Liver (tissue), 9 donors: Measurements from ENCODE around the gene CLEC4C. TPM values are rescaled to one million over a fixed set of nuclear protein-coding genes. Genes with fewer than 3 reads are reported as not detected.

Source experiments
- DNase-seq: peaks from one replicate; pipeline ENCODE4 v3.0.0-alpha.2; 2017; ENCODE audit warnings: low spot score
- H3K27ac ChIP-seq, 2 donors: one replicate each; pipeline ENCODE4 v1.7.0; 2013; ENCODE audit warnings: inconsistent platforms in 2 of 2, low read length in 2 of 2, control low read depth in 1 of 2, low read depth in 1 of 2, mild to moderate bottlenecking in 1 of 2
- H3K27me3 ChIP-seq, 4 donors: one replicate each; pipeline versions ENCODE4 v1.6.1 to v1.7.0; 2013; ENCODE audit warnings: low read length in 3 of 4, inconsistent platforms in 1 of 4, mild to moderate bottlenecking in 1 of 4, moderate library complexity in 1 of 4; ENCODE audit not compliant: control insufficient read depth in 4 of 4, insufficient read depth in 4 of 4
- H3K36me3 ChIP-seq, 4 donors: one replicate each; pipeline versions ENCODE4 v1.6.1 to v1.7.0; 2013; ENCODE audit warnings: low read length in 3 of 4, mild to moderate bottlenecking in 3 of 4, low read depth in 1 of 4, moderate library complexity in 1 of 4; ENCODE audit not compliant: control insufficient read depth in 4 of 4, insufficient read depth in 3 of 4
- H3K4me1 ChIP-seq, 4 donors: one replicate each; pipeline versions ENCODE4 v1.6.1 to v1.7.0; 2013; ENCODE audit warnings: low read length in 3 of 4, mild to moderate bottlenecking in 3 of 4, moderate library complexity in 1 of 4; ENCODE audit not compliant: control insufficient read depth in 4 of 4, insufficient read depth in 4 of 4
- H3K4me3 ChIP-seq, 3 donors: one replicate each; pipeline versions ENCODE4 v1.6.1 to v1.7.0; 2013; ENCODE audit warnings: low read length in 3 of 3, control low read depth in 1 of 3, low read depth in 1 of 3, mild to moderate bottlenecking in 1 of 3
- H3K9ac ChIP-seq, 2 donors: one replicate each; pipeline ENCODE4 v1.7.0; 2013; ENCODE audit warnings: low read length in 2 of 2, mild to moderate bottlenecking in 2 of 2, moderate library complexity in 2 of 2, control low read depth in 1 of 2, low read depth in 1 of 2
- H3K9me3 ChIP-seq, 4 donors: one replicate each; pipeline versions ENCODE4 v1.6.1 to v1.7.0; 2013; ENCODE audit warnings: low read length in 3 of 4; ENCODE audit not compliant: control insufficient read depth in 4 of 4
- CTCF ChIP-seq: fragments of 150-350 bp; IDR thresholded peaks from 2 replicates; pipeline ENCODE4 v1.5.1; 2017; ENCODE audit warnings: improper control_type of control experiment, low read depth, low read length; ENCODE audit not compliant: missing input control
- EGR1 ChIP-seq, 2 donors: IDR thresholded peaks; 2 replicates each; pipeline ENCODE4 v1.6.1; 2016 to 2018; ENCODE audit warnings: antibody characterized with exemption in 2 of 2, low read depth in 2 of 2
- FOXA1 ChIP-seq: IDR thresholded peaks from 2 replicates; pipeline ENCODE4 v1.6.1; 2016; ENCODE audit warnings: antibody characterized with exemption
- FOXA2 ChIP-seq: IDR thresholded peaks from 2 replicates; pipeline ENCODE4 v1.6.1; 2016; ENCODE audit warnings: antibody characterized with exemption
- GABPA ChIP-seq, 2 donors: IDR thresholded peaks in 1 of 2; conservative IDR thresholded peaks in 1 of 2; 2 replicates each; pipeline ENCODE4 v1.6.1; 2016; ENCODE audit warnings: antibody characterized with exemption in 2 of 2, mild to moderate bottlenecking in 1 of 2, moderate library complexity in 1 of 2
- HNF4A ChIP-seq, 2 donors: conservative IDR thresholded peaks; 2 replicates each; pipeline ENCODE4 v1.6.1; 2016; ENCODE audit warnings: antibody characterized with exemption in 2 of 2, mild to moderate bottlenecking in 2 of 2
- HNF4G ChIP-seq: IDR thresholded peaks from 2 replicates; pipeline ENCODE4 v1.6.1; 2016; ENCODE audit warnings: antibody characterized with exemption
- NR2F2 ChIP-seq: IDR thresholded peaks from 2 replicates; pipeline ENCODE4 v1.6.1; 2016; ENCODE audit warnings: antibody characterized with exemption
- RAD21 ChIP-seq, 2 donors: IDR thresholded peaks; 2 replicates each; pipeline ENCODE4 v1.6.1; 2016; ENCODE audit warnings: antibody characterized with exemption in 2 of 2, mild to moderate bottlenecking in 2 of 2
- REST ChIP-seq: IDR thresholded peaks from 2 replicates; pipeline ENCODE4 v1.6.1; 2016; ENCODE audit warnings: antibody characterized with exemption, mild to moderate bottlenecking
- RXRA ChIP-seq, 2 donors: IDR thresholded peaks; 2 replicates each; pipeline ENCODE4 v1.6.1; 2017 to 2018; ENCODE audit warnings: antibody characterized with exemption in 2 of 2, mild to moderate bottlenecking in 1 of 2
- SP1 ChIP-seq: IDR thresholded peaks from 2 replicates; pipeline ENCODE4 v1.6.1; 2018; ENCODE audit warnings: antibody characterized with exemption, mild to moderate bottlenecking
- TAF1 ChIP-seq: conservative IDR thresholded peaks from 2 replicates; pipeline ENCODE4 v1.6.1; 2016; ENCODE audit warnings: antibody characterized with exemption, mild to moderate bottlenecking
- YY1 ChIP-seq: IDR thresholded peaks from 2 replicates; pipeline ENCODE4 v1.6.1; 2016; ENCODE audit warnings: antibody characterized with exemption, mild to moderate bottlenecking
- ZBTB33 ChIP-seq: IDR thresholded peaks from 2 replicates; pipeline ENCODE4 v1.6.1; 2016; ENCODE audit warnings: antibody characterized with exemption
- WGBS: extraction: QIAGEN DNeasy Blood & Tissue Kit; methylation state at CpG from one replicate; pipeline ENCODE4 v1.1.7; 2013; 5-methylcytosine and 5-hydroxymethylcytosine counted together
- polyA plus RNA-seq, 2 donors: library from polyadenylated mRNA; stranded (reverse) in 1 of 2; unstranded in 1 of 2; fragments of 200-250 nt in 1 of 2; fragments of >200 nt in 1 of 2; fragmentation: Nextera tagmentation in 1 of 2; extraction: Ambion mirVana in 1 of 2; gene quantifications; one replicate each; pipeline versions ENCODE4 v1.2.1 to v1.2.3, GENCODE V29; 2013 to 2015
- total RNA-seq, 2 donors: library from RNA; depleted of rRNA; stranded (reverse); fragments of >200 nt; gene quantifications; one replicate each; pipeline ENCODE4 v1.2.3, GENCODE V29; 2014
- TF ChIP-seq, protein P1 (sequence below): IDR thresholded peaks from 2 replicates; pipeline ENCODE4 v1.6.1; 2016; ENCODE audit warnings: antibody characterized with exemption
- TF ChIP-seq, protein P2 (sequence below): IDR thresholded peaks from 2 replicates; pipeline ENCODE4 v1.6.1; 2016; ENCODE audit warnings: antibody characterized with exemption
- donor health status: healthy.
- donor health status: healthy.
- donor health status: healthy.
- donor health status: healthy.
- donor health status: healthy.

Gene CLEC4C
- total and polyA plus RNA-seq, 4 donors: 0.33 TPM; not detected in 3

DNA sequence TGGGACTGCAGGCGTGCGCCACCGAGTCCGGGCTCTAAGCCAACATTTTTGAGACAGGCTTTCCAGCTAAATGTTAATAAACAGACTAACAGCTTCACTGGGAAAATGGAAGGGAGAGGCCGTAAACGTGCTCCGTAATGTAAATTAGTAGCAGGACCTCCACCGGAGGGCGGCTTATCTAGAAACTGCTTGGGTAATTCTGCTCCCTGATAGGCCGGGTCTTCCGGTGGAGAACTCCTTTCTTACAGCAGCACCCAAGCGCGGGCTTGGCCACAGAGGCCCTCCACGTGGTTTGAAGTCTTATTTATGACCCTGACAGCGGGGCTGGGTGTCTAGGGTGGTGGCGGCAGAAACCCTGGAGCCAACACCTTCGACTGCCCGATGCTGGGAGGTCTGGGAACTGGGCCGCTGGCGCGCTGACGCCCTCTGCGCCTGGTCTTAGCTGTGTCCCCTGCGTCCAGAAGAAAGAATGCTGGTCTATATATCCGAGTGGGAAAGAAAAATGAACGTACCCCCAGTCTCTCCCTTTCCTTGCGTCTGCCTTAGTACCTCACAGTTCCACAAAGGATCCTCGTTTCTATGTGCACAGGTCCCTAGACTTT is 34.2 kb downstream of the CLEC4C start:
- Histone ChIP-seq H3K9me3 (no peaks in the 10 kb centered on the region), H3K27ac (no peak overlapping the region), H3K9ac (no peak overlapping the region), H3K4me3 (no peak overlapping the region), H3K27me3 (no peaks in the 10 kb centered on the region), H3K36me3 (no peaks in the 10 kb centered on the region), H3K4me1 (no peaks in the 10 kb centered on the region)
- DNase-seq: no peak
- WGBS: 92% methylated on average over 28 of the region's 28 CpGs
- TF ChIP-seq CTCF (no peak), RXRA (IDR thresholded peaks at IDR 0.05) (no peak), HNF4G (no peak)

DNA sequence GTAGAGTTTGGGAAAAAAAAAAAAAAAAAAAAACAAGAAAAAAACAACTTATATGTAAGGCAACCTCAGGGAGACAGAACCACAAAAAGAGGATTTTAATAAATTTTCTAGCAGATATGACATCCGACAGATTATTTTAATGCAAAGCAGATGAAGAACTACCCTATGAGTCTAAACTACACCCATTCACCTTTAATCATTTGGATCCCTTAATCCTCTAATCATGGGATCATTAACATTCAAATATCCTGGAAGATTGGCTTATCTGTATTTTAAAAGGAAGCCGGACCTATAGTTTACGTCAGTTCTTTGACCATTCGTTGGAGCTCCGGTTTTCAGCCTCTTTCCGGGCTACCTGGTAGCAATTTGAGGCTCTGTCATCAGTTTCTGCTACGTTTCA is 36.0 kb downstream of the CLEC4C start, which contains the start of gene DPPA3:
DPPA3 (plus strand) TSS at position 301 of the 400 bp plus-strand sequence. CDS start 138 bp downstream, outside the sequence.
- TF ChIP-seq FOXA2 (no peak), EGR1 (IDR thresholded peaks at IDR 0.05; ENCODE audit: low read depth in 2 of 2) (no peak), SP1 (no peak), FOXA1 (no peak), ZBTB33 (no peak), RXRA (IDR thresholded peaks at IDR 0.05) (no peak), TAF1 (no peak), HNF4G (no peak), HNF4A (conservative IDR thresholded peaks at IDR 0.05) (no peak), REST (no peak), NR2F2 (no peak), YY1 (no peak), RAD21 (IDR thresholded peaks at IDR 0.05) (no peak), GABPA (IDR thresholded peaks at IDR 0.05 in 1 of 2, conservative IDR thresholded peaks at IDR 0.05 in 1 of 2) (no peak), CTCF (no peak)
- TF ChIP-seq, protein P1, sequence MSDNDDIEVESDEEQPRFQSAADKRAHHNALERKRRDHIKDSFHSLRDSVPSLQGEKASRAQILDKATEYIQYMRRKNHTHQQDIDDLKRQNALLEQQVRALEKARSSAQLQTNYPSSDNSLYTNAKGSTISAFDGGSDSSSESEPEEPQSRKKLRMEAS: no peak
- TF ChIP-seq, protein P2, sequence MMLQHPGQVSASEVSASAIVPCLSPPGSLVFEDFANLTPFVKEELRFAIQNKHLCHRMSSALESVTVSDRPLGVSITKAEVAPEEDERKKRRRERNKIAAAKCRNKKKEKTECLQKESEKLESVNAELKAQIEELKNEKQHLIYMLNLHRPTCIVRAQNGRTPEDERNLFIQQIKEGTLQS: no peak

More for the DNA sequence above, 36.0 kb downstream of the CLEC4C start, which contains the start of gene DPPA3:
- H3K4me1 ChIP-seq: no peaks in the 10 kb centered on the region
- no peak within 1 kb of the TSS for H3K4me3 ChIP-seq
- H3K27ac ChIP-seq: no peak within 1 kb of the TSS
- no peaks in the 10 kb centered on the region for H3K27me3 ChIP-seq
- no peak within 1 kb of the TSS for H3K9ac ChIP-seq
- no peak for DNase-seq
- H3K9me3 ChIP-seq: no peaks in the 10 kb centered on the region
- WGBS: 65% methylated on average over 7 of the region's 7 CpGs
- no peaks in the 10 kb centered on the region for H3K36me3 ChIP-seq
